GM21367 (cell line): ENCODE results near the gene MIPEP.

Source experiments
- ATAC-seq: cut with Tn5 transposase; IDR thresholded peaks from one replicate; pipeline ENCODE4 v1.9.1; 2021; ENCODE audit not compliant: unreplicated experiment

Gene MIPEP

DNA sequence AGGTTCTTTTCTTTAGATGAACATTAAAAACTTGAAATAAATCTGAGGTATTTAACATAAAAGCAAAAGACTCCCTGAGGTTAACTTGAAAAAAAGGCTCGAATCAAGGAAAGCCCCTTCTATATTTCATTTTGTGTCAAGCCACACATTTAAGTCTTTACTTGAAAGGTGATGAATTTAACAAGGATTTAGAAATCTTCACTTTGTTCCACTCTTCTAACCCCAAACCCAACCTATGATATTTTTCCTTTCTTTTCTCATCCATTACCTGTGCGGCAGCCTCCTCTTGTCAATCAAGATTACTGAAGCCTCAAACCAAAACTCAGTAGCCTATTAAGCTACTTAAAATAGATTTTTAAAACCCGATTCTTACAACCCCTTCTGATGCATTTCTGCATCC, 33.8 kb downstream of the MIPEP start:
- ATAC-seq, result no peak

DNA sequence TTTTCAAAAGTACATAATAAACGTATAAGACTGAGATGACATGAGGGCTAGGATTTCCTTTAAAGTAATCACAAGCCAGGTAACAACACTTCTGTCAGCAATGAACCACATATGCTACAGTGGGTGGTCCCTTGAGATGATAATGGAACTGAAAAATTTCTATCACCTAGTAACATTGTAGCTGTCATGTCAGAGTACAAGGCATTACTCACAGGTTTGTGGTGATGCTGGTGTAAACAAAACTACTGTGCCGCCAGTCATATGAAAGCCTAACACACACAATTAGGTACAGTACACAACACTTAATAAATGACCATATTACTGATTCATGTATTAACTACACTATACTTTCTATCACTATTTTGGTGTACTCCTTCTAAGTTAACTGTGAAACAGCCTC, 36.8 kb downstream of the MIPEP start:
- no peak for ATAC-seq

DNA sequence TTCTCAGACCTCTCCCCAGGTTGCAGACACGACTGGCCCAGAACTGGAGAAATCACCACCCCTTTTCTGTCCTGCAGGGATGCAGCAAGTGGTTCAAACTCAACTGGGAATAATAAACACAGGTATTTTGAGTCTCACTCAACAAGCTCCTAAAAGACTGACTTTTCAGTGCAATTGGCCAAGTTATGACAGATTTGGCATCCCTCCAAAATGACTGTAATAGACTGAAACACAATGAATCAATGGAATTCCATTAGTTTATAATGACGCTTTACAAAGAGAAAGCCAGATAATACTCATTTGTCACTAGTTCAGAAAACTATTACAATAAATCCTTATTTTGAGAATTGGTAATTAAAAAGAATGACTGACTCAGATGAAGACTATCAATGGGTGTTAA, 38.1 kb downstream of the MIPEP start:
- ATAC-seq, result no peak

DNA sequence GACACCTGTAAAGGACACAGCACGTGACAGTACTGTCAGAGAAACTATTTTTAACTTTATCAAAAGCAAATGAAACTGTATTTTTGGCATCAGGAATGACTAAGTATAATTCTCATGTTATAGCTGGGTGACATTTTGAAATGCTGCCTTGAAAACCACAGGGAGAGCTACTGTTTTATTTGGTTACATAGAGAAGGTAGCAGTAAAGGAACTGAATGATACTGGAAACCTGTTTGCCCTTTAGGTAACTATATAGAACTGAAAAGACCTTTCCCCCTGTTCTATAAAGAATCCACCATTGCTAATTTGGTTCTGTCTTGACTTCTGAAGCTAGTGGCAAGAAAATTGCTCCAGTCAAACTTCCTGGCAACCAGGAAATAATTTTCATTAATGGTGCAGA, 39.1 kb downstream of the MIPEP start:
- no peak for ATAC-seq

DNA sequence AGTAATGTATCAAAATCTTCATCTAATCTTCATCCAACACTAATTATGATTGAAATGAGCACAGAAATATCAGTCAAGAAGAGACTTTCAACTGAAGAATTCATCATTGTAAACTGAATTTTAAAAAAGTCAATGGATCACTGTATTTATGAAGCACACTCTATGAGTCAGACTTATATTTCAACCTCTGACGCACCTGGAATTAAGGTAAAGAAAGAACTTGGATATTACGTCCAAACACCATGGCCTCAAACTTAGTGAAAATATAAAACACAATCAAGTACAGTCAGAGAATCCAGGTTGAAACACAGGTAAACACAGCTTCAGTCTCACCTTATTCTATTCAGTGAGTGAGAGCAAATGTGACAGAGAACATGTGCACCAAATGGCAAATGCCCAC, 39.5 kb downstream of the MIPEP start:
- ATAC-seq, result no peak

DNA sequence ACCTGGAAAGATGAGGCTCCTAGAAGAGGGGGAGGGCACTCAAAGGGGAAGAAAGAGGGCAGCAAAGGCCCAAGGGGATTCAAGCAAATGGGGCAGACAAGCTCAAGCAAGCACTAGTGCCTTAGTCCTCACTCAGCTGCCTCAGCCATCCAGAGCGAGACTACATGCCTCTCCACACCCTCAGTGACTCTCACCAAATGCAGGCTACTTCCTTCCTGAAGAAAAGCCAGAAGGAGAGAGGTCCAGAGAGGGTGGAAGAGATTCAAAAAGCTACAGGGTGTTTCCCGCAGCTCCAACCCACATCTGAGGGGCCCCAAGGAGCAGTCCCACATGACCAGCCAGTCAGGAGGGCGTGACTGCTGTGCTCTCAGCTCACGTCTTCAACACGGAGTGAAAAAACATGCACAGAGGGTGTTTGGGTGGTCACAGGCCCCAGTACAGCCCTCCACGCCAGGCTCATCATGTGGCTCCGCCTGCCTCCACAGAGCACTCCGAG, 40.5 kb downstream of the MIPEP start:
- ATAC-seq, result no peak

DNA sequence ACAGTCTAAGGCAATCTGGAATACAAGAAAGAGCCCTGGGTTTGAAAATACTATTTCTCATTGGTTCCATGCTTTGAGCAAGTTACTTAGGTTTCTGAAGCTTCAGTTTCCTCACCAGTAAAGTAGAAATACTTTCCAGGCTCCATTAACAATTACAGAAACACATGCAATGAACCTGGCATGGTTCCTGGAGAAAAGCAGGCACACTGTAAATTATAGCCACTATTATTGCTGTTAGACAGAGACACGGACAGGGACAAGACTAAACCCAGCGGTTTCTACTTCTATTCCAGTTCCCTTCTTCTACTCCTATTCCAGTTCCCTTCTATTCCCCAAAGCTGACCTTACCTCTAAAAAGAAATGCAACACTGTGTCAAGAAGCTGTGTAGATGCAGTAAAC, 41.2 kb downstream of the MIPEP start:
- ATAC-seq, result no peak

DNA sequence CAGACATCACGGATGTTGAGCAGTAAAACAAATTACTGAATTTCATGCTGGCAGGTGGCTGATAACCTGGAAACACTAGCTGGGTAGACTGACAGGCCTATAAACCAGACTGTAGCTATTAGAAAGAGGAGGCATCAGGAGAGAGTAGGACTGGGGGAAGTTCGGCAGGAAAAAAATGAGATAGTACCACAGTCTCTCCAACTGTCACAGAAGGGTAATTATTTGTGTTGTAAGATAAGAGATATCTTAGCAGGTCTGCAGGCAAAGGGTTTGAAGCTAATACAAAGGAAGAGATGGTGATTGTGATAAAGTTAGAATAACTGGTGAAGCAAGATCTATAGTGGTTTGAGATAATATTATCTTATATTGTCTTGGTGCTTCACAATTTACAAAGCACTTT, 41.7 kb downstream of the MIPEP start:
- ATAC-seq, result no peak

DNA sequence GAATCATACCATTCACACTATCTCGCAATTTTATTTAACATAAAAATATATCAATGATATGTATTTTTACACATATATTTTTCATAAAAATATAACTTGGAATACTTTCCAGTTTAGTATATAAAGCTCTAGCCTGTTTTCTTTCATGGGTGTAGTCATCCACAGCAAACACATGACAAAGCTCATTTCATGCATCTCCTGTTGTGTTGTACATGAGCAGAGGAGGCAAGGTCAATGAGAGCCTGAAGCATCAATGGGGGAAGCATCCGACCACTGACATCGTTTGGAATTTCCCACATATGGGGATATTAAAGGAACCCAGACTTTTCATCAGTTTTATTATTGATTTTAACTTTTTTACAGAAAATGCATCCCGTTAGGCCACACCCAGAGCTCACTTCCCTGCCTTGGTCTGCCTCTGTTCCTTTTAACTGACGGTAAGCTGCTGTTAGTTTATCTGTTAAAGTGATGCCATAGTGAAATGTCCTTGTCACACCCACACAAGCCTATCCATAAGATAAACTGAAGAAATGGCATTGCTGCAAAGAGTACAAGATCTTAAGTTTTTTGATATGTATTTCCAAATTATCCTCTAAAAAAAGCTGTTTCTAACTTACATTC, 44.0 kb downstream of the MIPEP start:
- ATAC-seq, result no peak

DNA sequence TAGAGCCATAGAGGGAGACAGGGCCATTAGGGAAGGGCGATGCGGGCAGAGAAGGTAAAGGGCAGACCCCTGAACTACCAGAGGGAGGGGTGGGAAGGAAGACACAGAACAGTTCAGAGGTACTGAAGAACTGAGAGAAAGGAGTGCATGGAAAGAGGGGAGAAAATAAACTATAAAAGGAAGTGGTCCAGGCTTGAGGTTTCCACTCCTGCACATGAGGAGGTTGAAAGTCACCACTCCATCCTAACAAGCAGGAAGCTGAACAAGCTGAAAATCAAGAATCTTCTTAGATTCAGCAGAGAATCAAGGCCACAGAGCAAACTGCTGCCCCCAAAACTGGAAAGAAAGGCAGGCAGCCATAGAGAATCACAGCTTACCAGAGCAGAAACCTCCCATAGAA, 45.1 kb downstream of the MIPEP start:
- ATAC-seq, result no peak

DNA sequence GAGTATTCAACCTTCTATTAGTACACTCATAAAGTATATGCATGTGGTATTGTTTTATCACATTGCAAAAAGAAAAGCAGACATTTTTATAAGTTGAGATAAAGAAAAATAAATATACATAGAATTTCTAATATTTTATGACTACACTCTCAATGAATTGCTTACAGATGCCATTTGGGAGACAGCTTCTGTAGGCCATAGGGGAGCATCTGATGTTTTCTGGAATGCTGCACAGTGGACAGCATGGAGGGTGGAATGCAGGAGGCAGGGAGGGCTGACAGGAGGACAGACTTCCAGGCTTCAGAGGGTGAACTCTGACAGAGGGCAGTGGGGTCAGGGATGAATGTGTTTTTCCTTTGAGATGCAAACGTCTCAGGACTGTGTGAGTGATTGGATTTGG, 45.8 kb downstream of the MIPEP start:
- no peak for ATAC-seq

DNA sequence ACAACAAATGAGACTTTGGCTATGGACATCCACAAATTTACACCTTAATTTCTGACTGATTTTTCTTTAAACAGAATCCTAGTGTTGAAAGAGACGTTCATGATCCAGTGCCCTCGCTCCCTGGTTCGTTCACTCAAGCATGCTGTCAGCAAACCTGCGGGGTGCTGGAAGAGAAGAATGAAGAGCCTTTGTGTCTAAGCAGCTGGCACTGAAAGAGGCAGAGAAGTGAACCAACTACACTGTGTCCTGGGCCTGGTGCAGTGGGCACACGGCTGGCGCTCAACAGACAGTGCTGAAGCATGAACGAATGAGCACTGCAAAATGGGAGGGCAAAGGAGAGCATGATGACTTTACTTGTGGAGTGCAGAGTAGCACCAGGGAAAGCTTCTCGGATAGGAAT, 46.8 kb downstream of the MIPEP start:
- no peak for ATAC-seq

DNA sequence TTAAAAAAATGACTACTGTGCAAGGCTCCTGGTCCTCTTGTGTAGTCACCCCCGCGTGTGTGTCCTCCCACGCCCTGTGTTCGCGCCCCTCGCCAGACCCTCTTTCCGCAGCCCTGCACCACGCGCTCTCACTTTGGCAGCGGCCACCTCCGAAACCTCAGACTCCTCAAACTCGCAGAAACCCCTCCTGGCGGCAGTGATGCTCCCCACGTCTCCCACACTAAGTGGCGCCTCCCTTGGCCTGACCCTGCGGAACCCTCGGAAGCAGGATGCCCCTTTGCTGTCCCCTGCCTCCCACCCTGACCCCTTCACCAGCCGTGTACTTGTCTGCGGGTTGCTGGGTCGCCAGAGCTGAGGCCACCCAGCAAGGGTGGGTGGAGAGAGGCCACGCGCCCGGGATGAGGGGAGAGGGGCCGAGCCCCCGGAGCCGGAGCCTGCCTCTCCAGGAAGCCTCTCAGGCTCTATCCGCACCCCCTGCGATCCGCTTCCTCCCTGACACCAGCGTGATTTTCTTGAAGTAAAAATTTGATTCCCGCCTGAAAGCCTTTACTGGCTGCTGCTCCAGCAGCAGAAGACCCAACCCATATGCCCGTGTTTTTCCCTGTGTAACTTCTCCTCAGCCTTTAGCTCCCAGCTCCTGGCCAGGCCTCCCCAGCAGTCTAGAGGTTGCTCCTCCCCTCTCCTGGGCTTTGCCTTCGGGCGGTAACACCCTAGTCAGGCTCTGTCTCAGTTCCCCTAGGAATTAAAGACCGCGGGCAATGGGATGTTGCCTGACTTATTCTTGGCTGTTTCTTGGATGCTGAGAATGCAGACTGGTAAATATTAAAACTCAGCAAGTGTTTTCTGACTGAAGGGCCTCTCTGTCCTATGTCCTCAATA, 55.2 kb downstream of the MIPEP start:
- ATAC-seq, result no peak

DNA sequence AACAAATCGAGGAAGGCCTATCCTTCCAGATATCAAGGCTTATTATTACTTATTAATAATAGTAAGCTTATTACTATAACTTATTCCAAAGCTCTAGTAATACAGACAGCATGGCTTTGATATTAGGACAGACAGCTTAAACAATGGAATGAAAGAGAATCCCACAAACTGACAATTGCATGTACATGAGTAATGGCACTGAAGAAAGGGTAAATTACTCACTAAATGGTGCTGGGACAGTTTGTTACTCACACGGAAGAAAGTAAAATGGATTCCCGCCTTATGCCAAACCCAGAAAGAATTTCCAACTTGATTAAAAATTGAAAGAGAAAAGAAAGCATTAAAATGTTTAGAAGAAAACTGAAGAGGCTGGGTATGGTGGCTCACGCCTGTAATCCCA, 60.3 kb downstream of the MIPEP start:
- ATAC-seq, result no peak

DNA sequence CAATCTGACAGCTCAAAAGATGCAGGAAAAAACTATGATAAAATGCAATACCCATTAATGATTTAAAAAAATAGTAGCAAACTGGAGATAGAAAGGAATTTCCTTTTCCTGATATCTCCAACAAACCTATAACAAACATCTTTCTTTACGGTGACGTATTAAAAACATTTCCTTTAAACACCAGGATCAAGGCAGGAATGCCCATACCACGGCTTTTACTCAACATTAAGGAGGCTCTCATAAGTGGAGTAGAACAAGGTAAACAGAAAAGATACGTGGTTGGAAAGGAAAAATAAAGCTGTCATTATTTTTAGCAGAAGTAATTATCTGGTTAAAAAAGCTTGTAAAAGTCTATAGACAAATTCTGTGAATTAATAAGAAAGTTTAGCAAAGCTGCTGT, 61.1 kb downstream of the MIPEP start:
- no peak for ATAC-seq

DNA sequence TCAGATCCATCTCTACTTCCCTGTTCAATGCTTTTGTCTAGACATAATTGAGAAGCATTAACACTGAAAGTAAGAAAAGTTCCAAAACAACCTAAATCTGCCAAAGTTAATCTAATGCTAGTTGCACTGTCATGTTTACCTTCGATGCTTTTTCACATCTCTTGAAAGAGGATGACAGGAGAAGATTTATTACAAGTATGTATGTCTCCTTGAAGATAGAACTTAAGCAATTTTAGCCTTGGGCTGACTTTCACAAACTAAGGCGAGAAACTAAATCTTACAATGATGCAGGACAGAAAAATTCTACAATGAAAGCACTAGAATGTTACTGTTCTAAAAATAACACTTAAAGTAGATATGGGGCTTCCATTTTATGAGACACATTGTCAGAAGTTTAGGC, 64.0 kb downstream of the MIPEP start:
- ATAC-seq, result no peak

DNA sequence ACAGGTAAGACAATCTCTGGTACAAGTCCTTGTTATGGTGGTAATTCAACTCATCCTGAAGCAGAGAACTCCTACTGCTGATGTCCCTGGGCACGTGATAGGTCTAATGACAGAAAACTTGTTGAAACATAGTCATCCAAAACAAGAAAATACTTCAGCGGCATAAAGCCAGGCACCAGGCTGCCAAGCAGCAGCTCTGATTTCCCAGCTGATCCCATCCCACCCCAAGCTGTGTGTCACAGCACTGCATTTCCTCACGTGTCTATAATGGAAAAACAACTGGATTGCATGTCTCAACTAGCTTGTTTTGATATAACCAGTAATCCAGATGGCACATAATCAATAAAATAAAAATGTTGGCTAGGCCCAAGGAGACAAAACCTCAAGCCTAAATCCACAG, 64.8 kb downstream of the MIPEP start:
- no peak for ATAC-seq

DNA sequence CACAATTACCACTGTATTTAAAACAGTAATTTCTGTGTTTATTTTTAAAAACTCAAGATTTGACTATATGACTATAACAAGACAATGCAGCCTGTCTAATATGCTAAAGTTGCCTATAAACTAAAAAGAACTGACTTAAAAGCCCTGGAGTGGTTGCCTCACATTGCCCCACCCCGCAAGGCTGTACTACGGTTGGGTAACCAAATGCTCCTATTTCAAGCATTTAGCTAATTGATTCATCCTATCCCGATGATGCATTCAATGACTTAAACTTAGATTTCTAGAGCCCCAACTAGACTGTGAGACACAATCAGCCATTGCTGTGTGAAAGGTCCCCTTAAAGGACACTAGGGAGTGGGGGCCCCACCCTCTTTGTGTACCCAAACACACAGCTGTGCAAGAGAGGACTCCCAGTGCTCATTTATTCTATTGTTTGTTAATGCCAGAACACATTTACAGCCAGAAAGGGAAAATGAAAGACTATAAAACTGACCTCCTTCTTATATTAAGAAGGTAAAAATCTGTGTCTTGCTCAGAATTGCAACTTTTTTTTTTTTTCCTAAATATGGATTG, 66.9 kb downstream of the MIPEP start:
- no peak for ATAC-seq

DNA sequence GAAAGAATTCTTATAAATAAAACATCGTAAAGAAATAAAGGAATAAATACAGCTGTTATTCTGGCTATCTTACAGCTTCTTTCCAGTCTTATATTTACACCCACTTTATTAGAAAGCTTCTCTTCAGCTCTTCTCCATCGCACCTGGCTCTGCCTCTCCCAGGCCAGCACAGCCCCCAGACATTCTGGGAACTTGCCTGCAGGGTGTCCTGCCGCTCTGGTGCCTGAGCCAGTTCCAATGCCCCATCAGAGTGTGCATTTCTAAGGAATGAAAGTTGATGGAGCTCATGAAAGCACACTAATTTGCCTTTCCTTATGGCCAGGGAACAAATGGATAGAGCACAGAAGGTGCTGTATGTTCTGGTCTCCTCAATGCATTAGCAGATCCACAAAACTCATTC, 68.7 kb downstream of the MIPEP start:
- ATAC-seq, result no peak

DNA sequence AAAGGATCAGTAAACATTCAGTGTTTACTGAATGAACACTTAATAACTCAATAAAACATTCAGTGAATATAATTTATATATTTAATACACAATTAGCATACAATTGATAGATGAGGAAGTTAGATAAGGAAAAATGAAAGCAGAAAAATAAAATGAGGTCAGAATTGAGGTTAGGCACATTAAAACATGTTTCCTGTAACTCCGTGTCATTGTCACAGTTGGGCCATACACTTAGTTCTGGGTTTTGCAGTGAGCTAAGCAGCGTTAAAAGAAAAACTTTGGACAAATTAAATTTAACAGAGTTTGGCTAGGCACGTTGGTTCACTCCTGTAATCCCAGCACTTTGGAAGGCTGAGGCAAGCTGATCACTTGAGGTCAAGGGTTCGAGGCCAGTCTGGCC, 71.4 kb downstream of the MIPEP start:
- no peak for ATAC-seq

DNA sequence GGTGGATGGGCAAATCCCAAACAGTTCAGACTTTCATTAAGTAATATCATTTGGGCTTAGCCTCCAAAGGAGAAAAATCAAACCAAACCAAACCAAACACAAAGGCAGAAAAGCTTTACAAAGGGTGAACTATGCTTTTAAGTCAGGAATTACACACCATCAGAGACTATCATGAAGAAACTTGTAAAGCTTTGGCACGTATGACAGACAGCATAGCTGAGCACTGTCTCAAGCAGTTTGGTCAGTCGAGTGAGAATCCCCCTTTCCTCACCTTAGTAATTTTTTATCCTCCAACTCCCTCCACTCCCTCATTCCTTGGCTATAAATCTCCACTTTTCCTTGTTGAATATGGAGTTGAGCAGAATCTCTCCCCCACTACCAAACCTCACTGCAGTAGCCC, 72.1 kb downstream of the MIPEP start:
- ATAC-seq, result no peak

DNA sequence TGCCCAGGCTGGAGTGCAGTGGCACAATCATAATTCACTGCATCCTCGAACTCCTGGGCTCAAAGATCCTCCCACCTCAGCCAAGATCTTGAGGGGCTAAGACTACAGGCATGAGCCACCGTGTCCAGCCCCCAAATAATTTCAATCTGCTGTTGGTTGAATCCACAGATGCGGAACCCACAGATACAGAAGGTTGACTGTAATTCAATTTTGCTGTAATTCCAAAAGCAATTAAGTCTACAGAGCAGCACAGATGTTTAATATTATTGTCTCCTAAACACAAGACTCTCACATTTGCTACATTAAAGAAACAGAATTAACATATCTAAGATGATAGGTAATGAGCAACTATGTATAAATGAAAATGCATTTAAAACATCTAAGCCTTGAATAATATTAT, 75.6 kb downstream of the MIPEP start:
- ATAC-seq, result no peak
